Activated T-helper 1 cell treated with anti-CD3 and anti-CD28 coated beads, Interleukin-2, amount 50 U/mL, for 16 hours (primary cell): ENCODE data around the gene HBZ.
A peak's percentile ranks its signal among the peaks of the same experiment; 100 is the strongest.
"Not testable (repeated sequence)": the region's sequence is repeated elsewhere in the genome, so short reads cannot be mapped to it uniquely, and the experiment has no call there.

Source experiments
- DNase-seq, 2 donors: peaks; one replicate each; pipeline ENCODE4 v3.0.0-alpha.2; 2020; ENCODE audit warnings: low read depth in 1 of 2, low spot score in 1 of 2

Gene HBZ

DNA sequence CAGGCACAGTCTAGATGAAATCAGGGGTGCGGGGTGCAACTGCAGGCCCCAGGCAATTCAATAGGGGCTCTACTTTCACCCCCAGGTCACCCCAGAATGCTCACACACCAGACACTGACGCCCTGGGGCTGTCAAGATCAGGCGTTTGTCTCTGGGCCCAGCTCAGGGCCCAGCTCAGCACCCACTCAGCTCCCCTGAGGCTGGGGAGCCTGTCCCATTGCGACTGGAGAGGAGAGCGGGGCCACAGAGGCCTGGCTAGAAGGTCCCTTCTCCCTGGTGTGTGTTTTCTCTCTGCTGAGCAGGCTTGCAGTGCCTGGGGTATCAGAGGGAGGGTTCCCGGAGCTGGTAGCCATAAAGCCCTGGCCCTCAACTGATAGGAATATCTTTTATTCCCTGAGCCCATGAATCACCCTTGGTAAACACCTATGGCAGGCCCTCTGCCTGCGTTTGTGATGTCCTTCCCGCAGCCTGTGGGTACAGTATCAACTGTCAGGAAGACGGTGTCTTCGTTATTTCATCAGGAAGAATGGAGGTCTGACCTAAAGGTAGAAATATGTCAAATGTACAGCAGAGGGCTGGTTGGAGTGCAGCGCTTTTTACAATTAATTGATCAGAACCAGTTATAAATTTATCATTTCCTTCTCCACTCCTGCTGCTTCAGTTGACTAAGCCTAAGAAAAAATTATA lies 25.7 kb downstream of the HBZ start:
- no peak for DNase-seq

DNA sequence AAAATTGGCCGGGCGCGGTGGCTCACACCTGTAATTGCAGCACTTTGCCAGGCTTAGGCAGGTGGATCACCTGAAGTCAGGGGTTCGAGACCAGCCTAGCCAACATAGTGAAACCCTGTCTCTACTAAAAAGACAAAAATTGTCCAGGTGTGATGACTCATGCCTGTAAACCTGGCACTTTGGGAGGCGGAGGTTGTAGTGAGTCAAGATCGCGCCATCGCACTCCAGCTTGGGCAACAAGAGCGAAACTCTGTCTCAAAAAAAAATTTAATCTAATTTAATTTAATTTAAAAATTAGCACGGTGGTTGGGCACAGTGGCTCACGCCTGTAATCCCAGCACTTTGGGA lies 26.2 kb downstream of the HBZ start:
- DNase-seq, result no peak

DNA sequence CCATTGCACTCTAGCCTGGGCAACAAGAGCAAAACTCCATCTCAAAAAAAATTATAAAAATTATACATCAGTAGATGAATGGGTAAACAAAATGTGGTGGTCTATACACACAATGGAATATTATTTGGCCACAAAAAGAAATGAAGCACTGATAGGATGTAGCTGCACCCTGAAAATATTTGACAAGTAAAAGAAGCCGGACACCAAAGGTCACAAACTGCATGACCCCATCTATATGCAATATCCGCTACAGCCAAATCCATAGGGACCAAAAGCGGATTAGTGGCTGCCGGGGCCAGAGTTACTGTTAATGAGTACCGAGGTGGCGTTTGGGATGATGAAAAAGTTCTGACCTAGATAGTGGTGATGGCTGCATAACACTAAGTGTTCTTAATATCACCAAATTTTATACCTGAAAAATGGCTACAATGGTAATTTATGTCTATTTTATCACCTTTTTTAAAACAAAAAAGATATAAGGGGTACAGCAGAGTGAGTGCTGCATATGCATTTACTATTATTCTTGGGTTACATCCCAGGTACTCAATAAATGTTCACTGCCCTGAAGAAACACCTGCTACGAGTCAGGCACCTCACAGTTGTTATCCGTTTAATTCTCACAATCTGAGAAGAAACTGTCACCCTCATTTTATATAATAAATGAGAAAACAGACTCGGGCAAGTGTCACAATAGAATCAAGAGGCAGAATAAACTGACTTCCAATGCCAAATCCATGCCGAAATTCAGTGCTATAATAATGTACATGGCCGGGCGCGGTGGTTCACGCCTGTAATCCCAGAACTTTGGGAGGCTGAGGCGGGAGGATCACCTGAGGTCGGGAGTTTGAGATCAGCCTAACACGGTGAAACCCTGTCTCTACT lies 27.0 kb downstream of the HBZ start:
- DNase-seq, result no peak

DNA sequence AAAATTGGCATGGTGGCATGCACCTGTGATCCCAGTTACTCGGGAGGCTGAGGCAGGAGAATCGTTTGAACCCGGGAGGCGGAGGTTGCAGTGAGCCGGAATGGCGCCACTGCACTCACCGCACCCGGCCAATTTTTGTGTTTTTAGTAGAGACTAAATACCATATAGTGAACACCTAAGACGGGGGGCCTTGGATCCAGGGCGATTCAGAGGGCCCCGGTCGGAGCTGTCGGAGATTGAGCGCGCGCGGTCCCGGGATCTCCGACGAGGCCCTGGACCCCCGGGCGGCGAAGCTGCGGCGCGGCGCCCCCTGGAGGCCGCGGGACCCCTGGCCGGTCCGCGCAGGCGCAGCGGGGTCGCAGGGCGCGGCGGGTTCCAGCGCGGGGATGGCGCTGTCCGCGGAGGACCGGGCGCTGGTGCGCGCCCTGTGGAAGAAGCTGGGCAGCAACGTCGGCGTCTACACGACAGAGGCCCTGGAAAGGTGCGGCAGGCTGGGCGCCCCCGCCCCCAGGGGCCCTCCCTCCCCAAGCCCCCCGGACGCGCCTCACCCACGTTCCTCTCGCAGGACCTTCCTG lies 27.7 kb downstream of the HBZ start, which contains the start of gene HBQ1:
TSS of gene HBQ1 (plus strand) at position 359 of the 575 bp plus-strand sequence. CDS start at position 387, 28 bp downstream.
- DNase-seq, result no peak

DNA sequence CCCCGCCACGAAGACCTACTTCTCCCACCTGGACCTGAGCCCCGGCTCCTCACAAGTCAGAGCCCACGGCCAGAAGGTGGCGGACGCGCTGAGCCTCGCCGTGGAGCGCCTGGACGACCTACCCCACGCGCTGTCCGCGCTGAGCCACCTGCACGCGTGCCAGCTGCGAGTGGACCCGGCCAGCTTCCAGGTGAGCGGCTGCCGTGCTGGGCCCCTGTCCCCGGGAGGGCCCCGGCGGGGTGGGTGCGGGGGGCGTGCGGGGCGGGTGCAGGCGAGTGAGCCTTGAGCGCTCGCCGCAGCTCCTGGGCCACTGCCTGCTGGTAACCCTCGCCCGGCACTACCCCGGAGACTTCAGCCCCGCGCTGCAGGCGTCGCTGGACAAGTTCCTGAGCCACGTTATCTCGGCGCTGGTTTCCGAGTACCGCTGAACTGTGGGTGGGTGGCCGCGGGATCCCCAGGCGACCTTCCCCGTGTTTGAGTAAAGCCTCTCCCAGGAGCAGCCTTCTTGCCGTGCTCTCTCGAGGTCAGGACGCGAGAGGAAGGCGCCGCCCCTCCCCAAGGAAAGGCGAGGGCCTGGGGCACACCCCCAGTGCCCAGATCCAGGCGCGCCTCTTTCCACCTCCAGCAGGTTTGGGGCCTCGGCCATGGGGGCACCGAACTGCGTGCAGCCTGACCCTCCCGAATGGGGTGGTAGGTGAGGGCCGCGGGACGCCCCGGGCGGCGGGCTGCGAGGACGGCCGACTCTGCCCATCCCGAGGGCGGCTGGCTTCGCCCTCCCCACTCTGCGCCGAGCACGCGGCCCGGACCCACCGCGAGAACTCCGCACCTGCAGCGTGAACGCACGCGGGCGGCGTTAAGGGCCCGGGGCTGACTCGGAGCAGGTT lies 28.5 kb downstream of the HBZ start:
- peak; percentile 78 to 80 for DNase-seq

DNA sequence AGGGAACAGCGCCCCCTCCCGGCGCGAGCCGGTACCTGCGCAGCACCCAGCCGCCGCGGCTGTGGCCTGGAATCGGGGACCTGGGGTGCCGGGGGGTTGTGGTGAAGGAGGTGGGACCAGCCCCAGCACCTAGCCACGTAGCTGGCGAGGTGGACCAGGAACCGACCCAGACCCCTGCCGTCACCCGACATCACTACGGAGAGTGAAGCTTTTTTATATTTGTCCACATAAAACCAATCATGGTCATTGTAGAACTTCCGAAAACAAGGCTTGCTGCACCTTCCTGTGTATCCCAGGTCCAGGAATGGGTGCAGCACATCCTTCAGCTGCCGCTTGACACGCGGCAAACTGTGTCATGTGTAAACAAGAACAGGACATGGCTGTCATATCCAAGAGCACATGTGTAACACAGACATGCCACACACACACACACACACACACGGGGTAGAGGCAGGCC lies 29.1 kb downstream of the HBZ start:
- DNase-seq, result no peak

DNA sequence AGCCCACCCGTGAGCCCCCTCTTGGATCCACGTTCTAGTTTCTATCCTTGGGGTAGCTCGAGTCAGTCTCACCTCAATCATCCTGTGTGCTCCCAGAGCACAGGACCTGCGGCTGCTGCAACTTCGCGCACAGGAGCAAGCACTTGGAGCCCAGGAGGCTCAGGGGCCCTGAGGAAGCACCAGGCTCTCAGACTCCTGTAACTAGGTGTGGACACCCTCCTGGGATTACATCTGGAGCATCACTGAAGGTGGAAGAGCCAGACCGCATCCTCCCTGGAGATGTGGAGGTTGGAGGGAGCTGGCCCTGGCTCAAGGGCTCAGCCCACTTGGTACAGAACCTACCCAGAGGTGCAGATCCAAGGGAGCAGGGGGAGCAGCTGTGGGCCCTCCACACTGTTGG lies 30.6 kb downstream of the HBZ start:
- DNase-seq, result no peak

DNA sequence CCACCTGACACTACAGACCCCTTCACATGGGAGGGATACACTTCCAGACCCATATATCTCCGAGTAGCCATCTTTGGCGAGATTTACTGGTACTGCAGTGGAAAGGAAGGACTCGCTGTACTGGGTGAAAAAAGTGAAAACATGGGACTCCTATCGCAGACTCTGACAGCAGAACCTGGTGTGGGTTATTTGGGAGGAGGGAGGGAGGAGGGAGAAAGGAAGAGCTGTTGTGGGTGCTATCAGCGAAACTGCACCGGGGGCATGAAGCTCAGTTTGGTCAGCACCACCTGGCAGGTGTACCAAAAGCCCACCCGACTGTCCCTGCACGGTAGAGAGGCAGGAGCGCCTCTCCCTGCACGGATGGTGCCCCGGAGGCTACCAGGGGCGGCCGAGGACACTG lies 32.8 kb downstream of the HBZ start:
- DNase-seq, result no peak

DNA sequence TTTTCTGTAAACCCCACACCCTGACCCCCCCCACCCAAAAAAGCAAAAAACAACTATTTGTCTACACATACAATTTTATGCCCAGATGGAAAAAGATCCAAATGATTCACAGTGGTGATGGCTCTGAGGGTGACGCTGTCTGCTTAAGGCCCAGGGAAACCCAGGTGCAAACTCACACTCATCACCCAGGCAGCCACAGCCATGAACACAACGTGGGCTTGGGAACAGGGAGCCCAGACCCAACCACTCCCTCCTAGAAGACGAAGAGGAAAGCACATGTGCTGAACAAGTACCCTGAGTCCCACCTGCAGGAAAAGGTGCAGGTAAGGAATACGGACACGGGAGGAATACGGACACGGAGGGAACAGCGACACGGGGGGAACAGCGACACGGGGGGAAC lies 33.2 kb downstream of the HBZ start:
- DNase-seq, result no peak

DNA sequence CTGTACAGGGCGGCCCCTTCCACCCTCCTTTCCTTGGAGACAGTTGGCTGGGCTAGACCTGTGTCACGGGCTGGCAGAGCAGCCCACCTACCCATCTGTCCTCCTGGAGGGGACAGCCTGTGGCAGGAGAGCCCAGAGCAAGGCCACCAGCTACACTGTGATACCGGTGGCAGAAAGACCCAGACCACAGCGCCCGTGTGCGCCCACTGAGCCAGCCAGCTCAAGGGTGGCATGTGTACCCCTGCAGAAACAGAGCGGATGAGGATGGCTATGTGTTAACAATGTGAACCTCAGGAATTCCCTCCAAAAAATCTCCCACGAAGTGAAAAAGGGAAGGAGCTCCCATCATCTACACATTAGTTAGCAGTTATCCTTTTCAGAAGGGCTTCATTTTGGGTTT lies 34.9 kb downstream of the HBZ start:
- DNase-seq, result no peak

DNA sequence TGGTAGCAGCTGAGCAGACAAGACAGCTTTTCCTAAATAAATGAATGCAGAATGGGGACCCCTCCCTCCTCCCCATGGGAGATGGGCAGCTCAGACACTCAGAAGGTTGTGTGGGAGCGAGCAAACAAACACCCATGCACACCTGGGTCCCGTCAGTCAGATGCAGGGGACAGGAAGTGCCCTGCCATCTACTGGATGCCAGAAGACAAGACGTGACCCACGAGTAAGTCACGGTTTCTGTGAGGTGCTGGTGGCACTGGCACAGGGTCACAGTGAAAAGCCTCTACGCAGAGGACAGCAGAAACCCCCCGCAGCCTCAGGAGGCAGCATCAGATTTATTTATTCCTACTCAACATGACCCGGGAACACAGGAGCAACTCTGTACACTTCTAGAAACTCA lies 36.2 kb downstream of the HBZ start:
- no peak for DNase-seq

DNA sequence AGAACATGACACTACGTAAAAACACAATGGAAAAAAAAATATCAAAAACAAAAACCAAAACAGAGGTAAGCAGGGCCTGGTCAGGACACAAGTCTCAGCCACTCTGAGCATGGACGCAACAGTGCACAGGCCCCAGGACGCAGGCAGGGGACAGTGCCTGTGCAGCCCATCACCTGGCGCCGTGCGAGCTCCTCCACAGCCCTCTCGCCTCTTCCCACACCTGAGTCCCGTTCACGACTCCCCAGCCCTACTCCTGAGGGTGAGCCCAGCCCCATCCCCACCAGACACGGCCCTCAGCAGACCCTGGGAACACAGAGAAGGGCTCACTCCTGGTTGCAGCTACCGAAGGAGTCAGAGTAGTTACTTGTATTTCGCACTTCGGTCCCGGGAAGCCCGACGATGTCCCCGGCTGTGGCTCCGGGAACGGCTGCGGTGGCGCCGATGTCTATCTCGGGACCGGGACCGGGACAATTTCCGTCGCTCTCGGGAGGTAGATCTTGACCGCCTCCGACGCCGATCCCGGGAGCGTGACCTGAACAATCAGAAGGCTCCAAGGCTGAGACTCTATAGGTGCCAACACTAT lies 37.3 kb downstream of the HBZ start:
- no peak for DNase-seq

DNA sequence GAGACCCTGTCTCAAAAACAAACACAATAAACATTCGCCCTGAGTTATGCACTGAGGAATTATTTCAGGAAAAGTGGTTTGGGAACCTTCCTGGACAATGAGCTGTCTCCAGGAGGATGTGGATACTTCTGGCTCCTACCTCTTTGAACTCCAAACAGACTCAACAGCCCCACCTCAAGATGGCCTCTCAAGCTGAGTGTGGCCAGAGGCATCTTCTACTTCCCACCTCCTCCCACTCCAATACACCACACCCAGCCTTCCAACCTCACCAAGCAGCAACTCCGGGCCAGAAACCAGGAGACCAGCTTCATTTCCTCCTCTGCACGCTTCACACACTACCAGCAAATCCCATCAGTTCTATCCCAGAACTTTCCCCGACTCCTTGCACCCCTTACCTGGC lies 39.4 kb downstream of the HBZ start:
- no peak for DNase-seq

DNA sequence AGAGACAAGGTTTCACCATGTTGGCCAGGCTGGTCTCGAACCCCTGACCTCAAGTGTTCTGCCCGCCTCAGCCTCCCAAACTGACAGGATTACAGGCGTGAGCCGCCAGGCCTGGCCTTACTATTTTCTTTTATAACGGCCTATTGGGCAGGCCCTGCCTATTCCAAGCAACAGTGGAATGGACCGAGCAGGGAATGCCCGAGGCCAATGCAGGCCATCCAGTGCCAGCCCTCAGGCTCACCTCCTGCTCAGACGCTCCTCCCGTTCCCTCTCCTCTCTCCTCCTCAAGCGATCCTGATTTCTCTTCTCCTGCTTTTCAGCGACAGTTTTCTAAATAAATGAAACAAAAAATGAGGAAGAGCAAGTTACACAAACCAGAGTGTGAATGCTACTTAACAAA lies 40.2 kb downstream of the HBZ start:
- DNase-seq, result no peak

DNA sequence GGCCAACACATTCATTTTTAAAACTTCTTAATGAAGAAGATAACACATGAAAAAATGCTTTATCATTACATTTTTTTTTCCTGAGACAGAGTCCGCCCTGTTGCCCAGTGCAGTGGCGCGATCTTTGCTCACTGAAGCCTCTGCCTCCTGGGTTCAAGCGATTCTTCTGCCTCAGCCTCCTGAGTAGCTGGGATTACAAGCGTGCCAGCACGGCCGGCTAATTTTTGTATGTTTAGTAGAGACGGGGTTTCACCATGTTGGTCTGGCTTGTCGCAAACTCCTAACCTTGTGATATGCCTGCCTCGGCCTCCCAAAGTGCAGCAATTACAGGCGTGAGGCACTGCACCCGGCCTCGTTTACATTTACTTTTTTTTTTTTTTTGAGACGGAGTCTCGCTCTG lies 41.0 kb downstream of the HBZ start:
- no peak for DNase-seq

DNA sequence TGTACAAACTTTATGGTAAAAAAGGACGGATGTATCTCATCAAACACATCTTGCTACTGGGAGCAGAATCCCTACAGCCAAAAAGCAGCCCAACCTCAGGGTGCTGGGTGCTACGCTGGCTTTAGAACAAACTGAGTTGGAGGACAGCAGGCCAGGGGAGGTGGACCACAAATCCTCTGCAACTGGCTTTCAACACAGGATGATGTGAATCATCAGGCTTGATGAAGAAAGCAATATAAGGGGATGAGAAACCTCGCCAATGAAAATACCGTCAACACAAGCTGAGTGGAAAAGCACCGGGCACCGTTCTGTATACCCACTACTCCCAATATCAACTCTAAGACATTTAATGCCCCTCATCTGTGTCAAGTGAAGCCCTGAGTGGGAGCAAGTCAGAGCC lies 42.1 kb downstream of the HBZ start:
- DNase-seq, result no peak

DNA sequence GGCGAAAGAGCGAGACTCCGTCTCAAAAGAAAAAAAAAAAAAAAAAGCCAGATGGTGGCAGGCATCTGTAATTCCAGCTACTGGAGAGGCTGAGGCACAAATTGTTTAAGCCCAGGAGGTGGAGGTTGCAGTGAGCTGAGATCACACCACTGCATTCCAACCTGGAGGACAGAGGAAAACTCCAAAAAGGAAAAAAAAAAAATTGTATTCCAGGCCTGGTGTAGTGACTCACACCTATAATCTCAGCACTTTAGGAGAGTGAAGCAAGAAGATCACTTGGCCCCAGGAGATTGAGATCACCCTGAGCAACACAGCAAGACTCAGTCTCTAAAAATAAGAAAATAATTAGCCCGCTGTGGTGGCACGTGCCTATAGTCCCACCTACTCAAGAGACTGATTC lies 47.9 kb downstream of the HBZ start:
- no peak for DNase-seq

DNA sequence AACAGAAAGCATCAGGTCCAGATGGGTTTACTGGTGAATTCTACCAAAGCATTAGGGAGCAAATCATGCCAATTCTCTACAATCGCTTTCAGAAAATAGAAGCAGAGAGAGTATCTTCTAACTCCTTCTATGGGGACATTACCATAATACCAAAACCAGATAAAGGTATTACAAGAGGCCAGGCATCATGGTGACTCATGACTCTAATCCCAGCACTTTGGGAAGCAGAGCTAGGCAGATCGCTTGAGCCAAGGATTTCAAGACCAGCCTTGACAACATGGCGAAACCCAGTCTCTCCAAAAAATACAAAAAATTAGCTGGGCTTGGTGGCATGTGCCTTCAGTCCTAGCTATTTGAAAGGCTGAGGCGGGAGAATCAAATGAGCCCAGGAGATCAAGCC lies 50.8 kb downstream of the HBZ start:
- DNase-seq, result no peak

DNA sequence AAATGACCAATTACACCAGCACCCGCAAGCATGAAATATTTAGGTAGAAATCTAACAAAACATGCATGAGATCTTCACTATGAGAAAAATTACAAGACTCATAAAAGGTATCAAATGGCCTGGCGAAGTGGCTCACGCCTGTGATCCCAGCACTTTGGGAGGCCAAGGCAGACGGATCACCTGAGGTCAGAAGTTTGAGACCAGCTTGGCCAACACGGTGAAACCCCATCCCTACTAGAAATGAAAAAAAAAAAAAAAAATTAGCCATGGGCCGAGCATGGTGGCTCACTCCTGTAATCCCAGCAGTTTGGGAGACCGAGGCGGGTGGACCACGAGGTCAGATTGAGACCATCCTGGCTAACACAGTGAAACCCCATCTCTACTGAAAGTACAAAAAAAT lies 51.6 kb downstream of the HBZ start:
- DNase-seq, result not testable (repeated sequence)
